IMR-90 (cell line): Measurements from ENCODE around the gene IKZF3. TPM values are rescaled to one million over a fixed set of nuclear protein-coding genes. Genes with fewer than 3 reads are reported as not detected.

Experiments
- ATAC-seq: fragments of 200-7000 bp; cut with Tn5 transposase; 2 replicates; pipeline ENCODE4 v1.9.1; 2020; ENCODE audit warnings: low read depth, mild to moderate bottlenecking, moderate library complexity
- BruUV-seq: library from RNA; stranded (reverse); fragments of 400-500 nt; replicated peaks from 2 replicates; lab custom pipeline; 2021; lab: Mats Ljungman, UMichigan
- CTCF ChIA-PET: fragments of 300-600 bp; formaldehyde crosslinking; extraction: SDS; loops from one replicate; lab custom pipeline; 2021; ENCODE audit warnings: antibody characterized with exemption; lab: Yijun Ruan, JAX
- POLR2A ChIA-PET: fragments of 300-600 bp; sonication (Branson Sonifier 250); formaldehyde crosslinking; loops from one replicate; lab custom pipeline; 2022; ENCODE audit warnings: antibody characterized with exemption; ENCODE audit not compliant: unreplicated experiment; lab: Charles Lee
- DNase-seq: peaks from one replicate; pipeline ENCODE4 v3.0.0; 2013
- H2AFZ ChIP-seq: replicated peaks from 2 replicates; pipeline ENCODE3; 2013; ENCODE audit warnings: low read length, mild to moderate bottlenecking; ENCODE audit not compliant: poor library complexity
- H2AK5ac ChIP-seq: 2 replicates; pipeline ENCODE4 v1.6.1; 2013; ENCODE audit warnings: low read depth, low read length, inconsistent platforms
- H2AK9ac ChIP-seq: replicated peaks from 2 replicates; pipeline ENCODE3; 2013; ENCODE audit warnings: mild to moderate bottlenecking, low read depth, low read length, moderate library complexity; ENCODE audit not compliant: poor library complexity
- H2BK120ac ChIP-seq: 2 replicates; pipeline ENCODE4 v1.6.1; 2013; ENCODE audit warnings: low read depth, low read length, inconsistent platforms
- H2BK15ac ChIP-seq: 3 replicates; pipeline ENCODE4 v1.6.1; 2013; ENCODE audit warnings: low read depth, low read length, inconsistent platforms
- H2BK20ac ChIP-seq: 2 replicates; pipeline ENCODE4 v1.6.1; 2013; ENCODE audit warnings: low read depth, mild to moderate bottlenecking, inconsistent platforms, low read length, moderate library complexity
- H2BK5ac ChIP-seq: 2 replicates; pipeline ENCODE4 v1.6.1; 2013; ENCODE audit warnings: mild to moderate bottlenecking, low read depth, low read length, inconsistent platforms; ENCODE audit not compliant: poor library complexity, severe bottlenecking
- H3K14ac ChIP-seq: replicated peaks from 2 replicates; pipeline ENCODE4 v1.6.1; 2013; ENCODE audit warnings: low read depth, low read length, inconsistent platforms
- H3K18ac ChIP-seq: 2 replicates; pipeline ENCODE4 v1.6.1; 2013; ENCODE audit warnings: low read depth, low read length, control low read depth
- H3K23ac ChIP-seq: 2 replicates; pipeline ENCODE4 v1.6.1; 2013; ENCODE audit warnings: low read depth, low read length, inconsistent platforms
- H3K27ac ChIP-seq: 2 replicates; pipeline ENCODE4 v1.5.1; 2013; ENCODE audit warnings: mild to moderate bottlenecking, control low read depth, low read length; ENCODE audit not compliant: insufficient read depth
- H3K27me3 ChIP-seq: 2 replicates; pipeline ENCODE4 v1.6.1; 2013; ENCODE audit warnings: low read length; ENCODE audit not compliant: control insufficient read depth, insufficient read depth
- H3K36me3 ChIP-seq: 2 replicates; pipeline ENCODE4 v1.6.1; 2013; ENCODE audit warnings: low read length, mixed read lengths; ENCODE audit not compliant: control insufficient read depth, insufficient read depth
- H3K4ac ChIP-seq: 2 replicates; pipeline ENCODE4 v1.6.1; 2013; ENCODE audit warnings: low read depth, low read length, inconsistent platforms
- H3K4me1 ChIP-seq: 2 replicates; pipeline ENCODE4 v1.6.1; 2013; ENCODE audit warnings: low read length, mixed read lengths; ENCODE audit not compliant: control insufficient read depth, insufficient read depth
- H3K4me2 ChIP-seq: 2 replicates; pipeline ENCODE4 v1.6.1; 2013; ENCODE audit warnings: low read depth, mild to moderate bottlenecking, control low read depth, low read length, moderate library complexity
- H3K4me3 ChIP-seq: 2 replicates; pipeline ENCODE4 v1.5.1; 2013; ENCODE audit warnings: low read depth, mild to moderate bottlenecking, control low read depth, low read length, moderate library complexity; ENCODE audit not compliant: insufficient read depth
- H3K56ac ChIP-seq: 2 replicates; pipeline ENCODE4 v1.6.1; 2013; ENCODE audit warnings: low read length, inconsistent platforms; ENCODE audit not compliant: insufficient read depth; ENCODE audit errors: extremely low read depth
- H3K79me1 ChIP-seq, 2 experiments: 2 replicates each; pipeline ENCODE4 v1.6.1; 2013; ENCODE audit warnings: low read length in 2 of 2, inconsistent platforms in 1 of 2, low read depth in 1 of 2
- H3K9ac ChIP-seq: 2 replicates; pipeline ENCODE4 v1.6.1; 2013; ENCODE audit warnings: low read depth, low read length, control low read depth
- H3K9me1 ChIP-seq: 2 replicates; pipeline ENCODE4 v1.6.1; 2013; ENCODE audit warnings: low read length, inconsistent platforms; ENCODE audit not compliant: insufficient read depth
- H3K9me3 ChIP-seq: 2 replicates; pipeline ENCODE4 v1.6.1; 2013; ENCODE audit warnings: low read length; ENCODE audit not compliant: control insufficient read depth, insufficient read depth
- H4K20me1 ChIP-seq: 2 replicates; pipeline ENCODE4 v1.6.1; 2013; ENCODE audit warnings: low read length, inconsistent platforms; ENCODE audit not compliant: insufficient read depth
- H4K5ac ChIP-seq: 2 replicates; pipeline ENCODE4 v1.6.1; 2013; ENCODE audit warnings: mild to moderate bottlenecking, low read depth, low read length, control low read depth
- H4K8ac ChIP-seq, 2 experiments: 2 replicates each; pipeline ENCODE4 v1.6.1; 2013; ENCODE audit warnings: low read depth in 2 of 2, low read length in 2 of 2, control low read depth in 1 of 2, inconsistent platforms in 1 of 2
- H4K91ac ChIP-seq: 2 replicates; pipeline ENCODE4 v1.6.1; 2013; ENCODE audit warnings: low read depth, low read length, inconsistent platforms; ENCODE audit not compliant: insufficient read depth
- CTCF ChIP-seq: conservative IDR thresholded peaks from 2 replicates; pipeline ENCODE4 v1.5.1; 2012; ENCODE audit warnings: mild to moderate bottlenecking, low read depth, low read length, improper control_type of control experiment
- ELK1 ChIP-seq: fragments of 150-350 bp; IDR thresholded peaks from 2 replicates; pipeline ENCODE4 v1.6.1; 2016; ENCODE audit warnings: low read depth, mild to moderate bottlenecking, low read length, moderate library complexity, borderline replicate concordance
- WGBS, 2 experiments: methylation state at CpG; one replicate each; pipeline versions ENCODE4 v1.1.5 to v1.1.7; 2013; ENCODE audit warnings: missing lambda C conversion rate in 2 of 2; ENCODE audit not compliant: insufficient read length in 1 of 2; ENCODE audit errors: extremely low coverage in 2 of 2; 5-methylcytosine and 5-hydroxymethylcytosine counted together
- dilution Hi-C: fragments of 300-500 bp; cut with HindIII; formaldehyde crosslinking; loops from one replicate; pipeline ENCODE4 v1.14.3; 2018; ENCODE audit warnings: low sequenced_read_pairs; ENCODE audit not compliant: unreplicated experiment
- in situ Hi-C: fragments of 300-500 bp; cut with MboI; formaldehyde crosslinking; loops from 3 replicates; pipeline ENCODE4 v1.14.3; 2019; ENCODE audit warnings: low sequenced_read_pairs, inconsistent platforms, mixed read lengths
- intact Hi-C: fragments of 100-400 bp; cut with micrococcal nuclease; formaldehyde crosslinking; loops from 2 replicates; pipeline ENCODE4 v1.10.0; 2022
- polyA plus RNA-seq, 3 experiments: library from polyadenylated mRNA; depleted of rRNA; stranded (reverse); fragments of >200 nt; gene quantifications; 2 replicates each; pipeline ENCODE4 v1.2.3, GENCODE V29; 2012; ENCODE audit warnings: low replicate concordance in 1 of 3
- total RNA-seq: library from RNA; depleted of rRNA; stranded (reverse); fragments of >200 nt; gene quantifications from 2 replicates; pipeline ENCODE4 v1.2.3, GENCODE V29; 2012

IKZF3 gene
- total and polyA plus RNA-seq, 2 of the 4 experiments (the other 2 are of a cell fraction): not detected

- no peak overlapping the region for H2BK120ac ChIP-seq
- H2BK15ac ChIP-seq: no peak overlapping the region
- H3K14ac ChIP-seq: no peak overlapping the region
- no peak overlapping the region for H2BK5ac ChIP-seq
- no peaks in the 10 kb centered on the region for H3K36me3 ChIP-seq
- no TSS peak for BruUV-seq
- H3K27me3 ChIP-seq: peaks cover 39% of the 10 kb centered on the region
- CTCF ChIA-PET: no interaction called here
- no peak overlapping the region for H2AK5ac ChIP-seq
- H4K5ac ChIP-seq: no peak overlapping the region
- H4K91ac ChIP-seq: no peak overlapping the region
- H3K4ac ChIP-seq: no peak overlapping the region
- no peaks in the 10 kb centered on the region for H3K9me1 ChIP-seq
- H3K9ac ChIP-seq: no peak overlapping the region
- dilution Hi-C loops (no loop called here), intact Hi-C loops (no loop called here), in situ Hi-C loops (no loop called here)
- no peak overlapping the region for H3K27ac ChIP-seq
- no peaks in the 10 kb centered on the region for H3K79me1 ChIP-seq
- H2BK20ac ChIP-seq: no peak overlapping the region
- H3K56ac ChIP-seq: no peak overlapping the region
- TF ChIP-seq CTCF (no peak), ELK1 (no peak)
- no peaks in the 10 kb centered on the region for H3K9me3 ChIP-seq
- H4K8ac ChIP-seq: no peak overlapping the region
- no peak overlapping the region for H2AK9ac ChIP-seq
- POLR2A ChIA-PET: no interaction called here
- no CpG with 5 or more reads among the region's 2 CpGs for WGBS, 2 experiments
- H3K23ac ChIP-seq: no peak overlapping the region
- no peaks in the 10 kb centered on the region for H3K4me1 ChIP-seq
- H4K20me1 ChIP-seq: no peaks in the 10 kb centered on the region
- no peak for DNase-seq
- no peak overlapping the region for H3K4me2 ChIP-seq
- ATAC-seq: no peak
- no peak overlapping the region for H3K18ac ChIP-seq
- no peak overlapping the region for H3K4me3 ChIP-seq
- no peak overlapping the region for H2AFZ ChIP-seq
These were observed 49.6 kb downstream of the IKZF3 start for GRCh38 chr17:39814497-39814896.
